ENCODE measurements around the gene UQCRC2.
"Not testable (repeated sequence)": the region's sequence is repeated elsewhere in the genome, so short reads cannot be mapped to it uniquely, and the experiment has no call there.

Gene UQCRC2

DNA sequence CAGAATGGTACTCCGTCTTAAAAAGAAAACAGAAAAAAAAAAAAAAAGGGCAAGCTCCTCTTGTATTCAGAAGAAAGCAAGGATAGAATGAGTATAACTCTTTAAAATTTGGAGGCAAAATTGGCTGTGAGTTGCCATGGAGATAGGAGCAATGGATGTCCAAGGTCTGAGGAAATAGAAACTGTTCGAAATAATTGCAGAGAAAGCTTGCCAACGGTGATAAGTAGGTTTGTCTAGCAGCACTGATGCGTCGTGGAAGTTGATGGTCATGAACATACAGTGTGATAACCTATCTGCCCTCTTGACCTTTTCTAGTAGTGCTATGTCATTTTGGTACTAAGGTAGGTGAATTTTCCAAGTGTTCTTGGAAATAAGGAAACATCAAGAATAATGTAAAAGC lies 57.7 kb downstream of the UQCRC2 start:
- no peak for DNase-seq (ENCODE audit: low spot score)

- DNase-seq (ENCODE audit: low spot score), result no peak
Observed at GRCh38 chr16:22012241-22012640, 59.1 kb downstream of the UQCRC2 start.

GRCh38 chr16:22013486-22013885 lies 60.3 kb downstream of the UQCRC2 start:
- no peak for DNase-seq (ENCODE audit: low spot score)

DNA sequence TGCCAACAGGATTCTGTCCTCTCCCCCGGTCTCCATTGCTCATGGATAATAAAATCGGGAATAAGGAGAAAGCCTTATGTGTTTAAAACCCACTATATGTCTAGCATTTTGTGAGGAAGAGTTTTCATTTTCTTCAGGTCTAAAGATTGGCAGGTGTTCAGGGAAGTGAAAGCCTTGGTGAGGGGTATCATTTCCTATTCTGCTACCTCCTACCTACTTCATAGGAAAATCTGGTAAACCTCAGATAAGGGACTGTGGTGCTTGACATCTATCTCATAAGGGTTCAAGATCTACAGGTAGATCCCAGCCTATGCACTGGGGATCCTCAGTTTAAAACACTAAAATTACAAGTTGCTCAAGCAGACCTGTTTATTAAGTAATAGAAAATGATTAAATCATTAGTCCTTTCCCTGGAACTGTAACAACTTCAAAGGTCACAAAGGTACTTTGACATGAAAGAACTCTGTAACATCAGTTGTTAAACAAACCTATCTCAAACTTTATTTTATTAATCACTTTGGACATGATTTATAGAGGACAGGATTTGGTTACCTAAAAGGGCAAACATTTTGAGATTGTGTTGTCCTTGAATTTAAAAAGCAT lies 61.2 kb downstream of the UQCRC2 start:
- DNase-seq (ENCODE audit: low spot score), result no peak

GRCh38 chr16:22016927-22017326 lies 63.8 kb downstream of the UQCRC2 start:
- no peak for DNase-seq (ENCODE audit: low spot score)

DNA sequence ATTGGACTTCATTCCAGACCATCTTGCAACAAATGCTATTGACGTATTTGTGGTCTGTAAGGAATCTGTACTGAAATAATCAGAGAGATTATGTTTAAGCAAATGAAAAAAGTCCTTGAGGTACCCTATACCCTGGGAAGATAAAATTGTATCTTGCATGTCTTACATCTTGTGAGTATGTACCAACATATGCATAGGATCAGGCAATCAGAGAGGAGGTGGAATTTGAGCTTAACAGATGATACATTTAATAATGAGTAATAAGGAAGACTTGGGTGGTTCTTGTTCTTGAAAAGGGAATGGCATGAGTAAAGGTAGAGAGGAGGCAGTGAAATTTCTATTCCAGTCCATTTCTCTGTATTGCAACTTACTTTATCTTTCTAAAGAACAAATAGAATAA lies 65.4 kb downstream of the UQCRC2 start:
- no peak for DNase-seq (ENCODE audit: low spot score)

DNA sequence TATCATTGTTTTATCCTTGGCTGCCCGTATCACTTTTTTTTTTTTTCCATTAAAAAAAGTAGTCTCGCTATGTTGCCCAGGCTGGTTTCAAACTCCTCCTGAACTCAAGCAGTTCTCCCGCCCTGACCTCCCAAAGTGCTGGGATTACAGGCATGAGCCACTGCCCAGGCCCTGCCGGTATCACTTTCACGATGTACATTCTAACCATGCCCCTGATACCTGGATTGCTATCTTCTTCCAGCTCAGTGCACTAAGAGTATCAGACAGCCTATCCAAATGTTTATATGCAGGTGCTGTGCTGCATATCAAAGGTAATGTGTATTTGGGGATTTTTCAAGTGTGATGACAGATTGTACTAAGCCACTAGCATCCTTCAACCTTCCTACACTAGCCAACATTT lies 69.0 kb downstream of the UQCRC2 start:
- no peak for DNase-seq (ENCODE audit: low spot score)

GRCh38 chr16:22023505-22023904 lies 70.3 kb downstream of the UQCRC2 start:
- no peak for DNase-seq (ENCODE audit: low spot score)

DNA sequence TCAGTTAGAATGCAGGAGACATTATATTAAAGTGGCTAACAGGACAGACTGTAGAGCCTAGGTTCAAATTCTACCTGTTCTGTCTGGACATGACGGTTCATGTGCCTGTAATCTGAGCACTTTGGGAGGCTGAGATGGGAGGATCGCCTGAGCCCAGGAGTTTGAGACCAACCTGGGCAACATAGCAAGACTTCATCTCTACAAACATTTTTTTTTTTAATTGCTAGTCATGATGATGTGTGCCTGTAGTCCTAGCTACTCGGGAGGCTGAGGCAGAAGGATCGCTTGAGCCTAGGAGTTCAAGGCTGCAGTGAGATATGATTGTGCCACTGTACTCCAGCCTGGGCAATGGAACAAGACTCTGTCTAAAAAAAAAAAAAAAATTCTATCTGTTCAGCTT lies 71.6 kb downstream of the UQCRC2 start:
- DNase-seq (ENCODE audit: low spot score), result not testable (repeated sequence)

- DNase-seq (ENCODE audit: low spot score), result no peak
Observed at GRCh38 chr16:22027633-22028032, 74.5 kb downstream of the UQCRC2 start.

DNA sequence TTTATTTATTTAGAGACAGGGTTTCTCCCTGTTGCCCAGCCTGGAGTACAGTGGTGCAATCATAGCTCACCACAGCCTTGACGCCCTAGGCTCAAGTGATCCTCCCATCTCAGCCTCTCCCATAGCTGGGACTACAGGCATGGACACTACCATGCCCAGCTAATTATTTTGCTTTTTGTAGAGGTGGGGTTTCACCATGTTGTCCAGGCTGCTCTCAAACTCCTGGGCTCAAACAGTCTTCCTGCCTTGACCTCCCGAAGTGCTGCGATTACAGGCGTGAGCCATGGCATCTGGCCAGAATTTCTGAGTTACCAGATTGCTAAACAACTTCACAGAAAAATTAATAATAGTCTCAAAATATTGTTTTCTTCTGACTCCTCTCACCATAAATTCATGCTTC lies 76.5 kb downstream of the UQCRC2 start:
- no peak for DNase-seq (ENCODE audit: low spot score)

GRCh38 chr16:22030087-22030812 lies 77.1 kb downstream of the UQCRC2 start:
- DNase-seq (ENCODE audit: low spot score), result no peak

DNA sequence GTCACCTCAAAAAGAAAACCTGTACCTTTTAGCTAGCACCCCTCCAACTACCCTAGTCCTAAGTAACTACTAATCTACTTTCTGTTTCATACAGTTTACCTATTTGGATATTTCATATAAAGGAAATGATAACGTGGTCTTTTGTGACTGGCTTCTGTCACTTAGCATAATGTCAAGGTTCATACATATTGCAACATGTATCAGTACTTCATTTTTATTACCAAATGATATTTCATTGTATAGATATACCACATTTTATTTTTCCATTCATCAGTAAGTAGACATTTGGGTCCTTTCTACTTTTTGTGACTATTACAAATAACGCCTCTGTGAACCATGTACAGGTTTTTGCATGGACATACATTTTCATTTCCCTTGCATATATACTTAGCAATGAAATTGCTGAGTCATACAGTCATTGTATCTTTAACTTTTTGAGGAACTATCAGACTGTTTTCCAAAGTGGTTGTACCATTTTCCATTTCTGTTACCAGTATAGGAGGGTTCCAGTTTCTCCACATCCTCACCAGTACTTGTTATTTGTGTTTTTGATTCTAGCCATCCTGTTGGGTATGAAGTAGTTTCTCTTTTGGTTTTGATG lies 78.4 kb downstream of the UQCRC2 start:
- no peak for DNase-seq (ENCODE audit: low spot score)
